Right lung (tissue), 5 donors: ENCODE measurements around the gene CYTH1. TPM values are rescaled to one million over a fixed set of nuclear protein-coding genes. Genes with fewer than 3 reads are reported as not detected.
"Not testable (repeated sequence)": the region's sequence is repeated elsewhere in the genome, so short reads cannot be mapped to it uniquely, and the experiment has no call there.

Source experiments
- DNase-seq, 2 donors: peaks; one replicate each; pipeline ENCODE4 v3.0.0-alpha.2; 2013
- polyA plus RNA-seq, 5 donors: library from polyadenylated mRNA; unstranded; fragments of 120-200 nt; gene quantifications; one replicate each; pipeline versions ENCODE4 v1.2.1 to v1.2.3, GENCODE V29; 2013; ENCODE audit warnings: inconsistent platforms in 1 of 5, low replicate concordance in 1 of 5; ENCODE audit not compliant: insufficient read length in 5 of 5, insufficient read depth in 1 of 5

Gene CYTH1
- polyA plus RNA-seq, 5 donors: 36.4 to 45.8 (median 38.8) TPM

GRCh38 chr17:78789663-78790181 is 7.6 kb upstream of the CYTH1 start:
- peak; percentile 82 to 83 for DNase-seq

DNA sequence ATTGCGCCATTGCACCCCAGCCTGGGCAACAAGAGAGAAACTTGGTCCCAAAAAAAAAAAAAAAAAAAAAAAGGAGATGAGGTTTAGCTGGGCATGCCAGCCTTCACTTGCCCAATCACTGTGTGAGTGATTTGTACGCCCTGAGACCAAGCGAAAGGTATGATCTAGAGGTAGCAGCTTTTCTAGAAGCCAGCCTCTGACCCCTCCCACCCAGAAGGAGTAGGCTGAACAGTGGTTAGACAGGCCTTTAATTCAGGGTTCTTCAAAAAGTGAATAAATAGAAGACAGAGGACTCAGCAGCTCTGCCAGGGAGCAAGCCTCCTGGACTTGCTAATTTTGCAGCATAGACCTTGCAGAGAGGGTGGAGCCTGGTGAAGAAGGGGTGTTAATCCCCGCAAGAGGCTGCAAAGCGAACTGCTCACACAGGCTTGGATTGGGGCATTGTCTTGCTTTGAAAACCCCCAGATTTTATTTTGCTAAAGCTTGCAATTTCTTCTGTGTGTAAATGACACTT is 7.1 kb upstream of the CYTH1 start:
- no peak for DNase-seq

- no peak for DNase-seq
Observed at GRCh38 chr17:78788451-78788850, 6.4 kb upstream of the CYTH1 start.

DNA sequence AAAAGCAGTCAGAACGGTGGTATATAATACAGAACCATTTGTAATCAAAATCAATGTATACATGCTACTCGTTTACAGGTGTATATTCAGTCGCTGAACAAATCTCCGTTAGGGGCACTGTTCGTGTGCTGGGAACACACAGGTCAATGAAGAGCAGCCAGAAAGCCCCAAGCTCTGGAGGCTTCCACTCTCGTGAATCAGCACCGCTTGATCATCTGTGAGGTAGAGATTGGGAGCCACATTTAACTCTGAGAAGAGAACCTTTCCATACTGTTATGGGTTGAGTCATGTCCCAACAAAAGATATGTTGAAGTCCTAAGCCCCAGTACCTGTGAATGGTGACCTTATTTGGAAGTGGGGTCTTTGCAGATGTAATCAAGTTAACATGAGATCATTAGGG is 5.4 kb upstream of the CYTH1 start:
- no peak for DNase-seq

DNA sequence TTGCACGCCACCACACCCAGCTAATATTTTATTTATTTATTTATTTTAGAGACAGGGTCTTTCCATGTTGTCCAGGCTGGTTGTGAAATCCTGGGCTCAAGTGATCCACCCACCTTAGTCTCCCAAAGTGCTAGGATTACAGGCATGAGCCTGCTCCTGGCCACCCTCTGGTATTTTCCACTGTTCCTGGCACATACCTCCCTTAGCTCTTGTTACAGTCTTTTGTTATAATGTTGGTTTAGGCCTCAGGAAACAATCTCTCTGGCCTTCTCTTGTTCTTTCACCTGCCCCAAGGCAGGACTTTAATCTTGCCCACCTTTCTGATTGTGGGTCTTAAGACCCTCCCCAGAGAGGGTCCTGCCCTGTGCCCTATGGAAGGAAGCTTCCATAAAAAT is 3.6 kb upstream of the CYTH1 start:
- no peak for DNase-seq

DNA sequence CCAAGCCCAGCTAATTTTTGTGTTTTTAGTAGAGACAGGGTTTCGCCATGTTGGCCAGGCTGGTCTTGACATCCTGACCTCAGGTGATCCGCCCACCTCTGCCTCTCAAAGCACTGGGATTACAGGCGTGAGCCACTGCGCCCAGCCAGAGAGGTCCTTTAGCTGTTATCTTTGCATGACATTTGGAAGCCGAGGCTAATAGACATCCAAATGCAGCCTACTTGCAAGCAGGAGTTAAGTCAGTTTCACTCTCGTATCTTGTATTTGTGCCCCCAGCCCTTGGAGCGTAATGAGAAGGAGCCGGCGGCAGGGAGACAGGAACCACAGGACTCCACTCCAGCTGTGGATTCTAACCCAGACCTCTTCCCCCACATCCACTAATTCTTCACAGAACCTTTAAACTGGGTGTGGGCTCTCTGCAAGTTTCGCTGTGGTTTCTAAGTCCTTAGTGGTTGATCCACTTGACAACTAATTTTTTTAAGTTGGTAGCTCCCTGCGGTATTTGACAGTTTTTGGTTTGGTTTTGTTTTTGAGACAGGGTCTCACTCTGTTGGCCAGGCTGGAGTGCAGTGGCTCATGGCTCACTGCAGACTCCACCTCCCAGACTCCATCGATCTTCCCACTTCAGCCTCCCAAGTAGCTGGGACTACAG is 3.1 kb upstream of the CYTH1 start:
- DNase-seq: no peak

DNA sequence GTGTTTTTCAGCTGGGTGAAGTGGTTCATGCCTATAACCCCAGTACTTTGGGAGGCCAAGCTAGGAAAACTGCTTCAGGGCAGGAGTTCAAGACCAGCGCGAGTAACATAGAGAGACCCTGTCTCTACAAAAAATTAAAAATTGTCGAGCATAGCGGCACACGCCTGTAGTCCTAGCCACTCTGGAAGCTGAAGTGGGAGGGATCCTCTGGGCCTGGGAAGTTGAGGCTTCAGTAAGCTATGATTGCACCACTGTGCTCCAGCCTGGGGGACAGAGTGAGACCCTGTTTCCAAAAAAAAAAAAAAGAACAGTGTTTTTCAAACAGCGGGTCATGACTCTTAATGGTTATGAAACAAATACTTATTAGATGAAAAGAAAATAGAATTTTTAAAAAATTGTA is 2.3 kb upstream of the CYTH1 start:
- DNase-seq: no peak

DNA sequence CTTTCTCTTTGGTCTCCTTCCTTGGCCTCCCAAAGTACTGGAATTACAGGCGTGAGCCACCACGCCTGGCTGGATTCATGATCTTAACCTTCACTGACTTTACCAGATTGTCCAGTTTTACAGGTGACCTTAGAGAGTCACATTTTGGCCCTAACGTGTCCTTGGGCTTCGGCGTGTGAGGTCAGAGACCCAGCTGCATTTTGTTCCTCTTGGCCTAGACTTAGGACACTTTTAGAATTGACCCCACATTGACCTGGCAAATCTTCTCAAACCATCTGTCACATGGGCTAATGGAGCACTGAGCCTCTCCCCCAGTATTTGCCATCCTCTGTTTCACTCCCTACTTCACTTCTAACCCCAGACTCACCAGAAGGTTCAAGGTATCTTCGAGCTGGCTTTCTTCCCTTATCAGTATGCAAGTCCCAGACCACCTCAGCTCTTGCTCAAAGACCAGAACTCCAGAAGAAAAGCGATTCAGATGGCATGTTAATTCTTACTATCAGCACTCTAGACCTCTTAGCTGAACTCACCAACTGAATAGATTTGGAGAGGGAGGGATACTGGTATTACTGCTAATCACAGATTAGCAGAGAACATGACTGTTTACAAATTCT is 1.7 kb upstream of the CYTH1 start:
- DNase-seq: no peak

GRCh38 chr17:78781104-78781892 is 775 bp downstream of the CYTH1 start:
- DNase-seq: peak in 1 of 2 donors; percentile 40

DNA sequence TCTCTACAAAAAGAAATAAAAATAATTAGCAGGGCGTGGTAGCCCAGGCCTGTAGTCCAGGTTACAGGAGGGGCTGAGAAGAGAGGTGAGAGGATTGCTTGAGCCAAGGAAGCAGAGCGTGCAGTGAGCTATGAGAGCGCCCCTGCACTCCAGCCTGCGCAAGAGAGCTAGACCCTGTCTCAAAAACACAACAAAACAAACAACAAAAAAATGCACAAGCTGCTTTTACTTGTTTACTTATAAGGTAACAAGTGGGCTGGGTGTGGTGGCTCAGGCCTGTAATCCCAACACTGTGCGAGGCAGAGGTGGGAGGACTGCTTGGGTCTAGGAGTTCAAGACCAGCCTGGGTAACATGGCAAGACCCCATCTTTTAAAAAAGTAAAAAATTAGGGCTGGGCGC is 1.7 kb downstream of the CYTH1 start:
- no peak for DNase-seq

DNA sequence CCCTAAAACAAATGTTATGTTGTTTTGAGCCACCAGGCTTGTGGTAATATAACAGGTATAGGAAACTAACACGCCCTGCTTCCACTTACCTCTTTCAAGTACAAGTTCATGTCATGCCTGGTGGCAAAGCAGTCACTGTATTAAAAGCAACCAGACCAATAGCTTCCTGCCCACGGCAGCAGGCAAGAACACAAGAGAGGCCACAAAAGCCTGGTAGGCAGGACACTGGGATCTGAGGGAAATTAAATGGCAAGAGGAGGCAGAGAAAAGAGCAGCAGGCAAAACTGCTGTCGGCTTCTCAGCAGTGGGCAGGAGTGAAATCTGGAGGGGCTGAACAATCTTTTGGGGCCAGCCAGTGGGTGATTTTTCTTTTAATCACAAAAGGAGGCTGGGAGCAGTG is 2.2 kb downstream of the CYTH1 start:
- no peak for DNase-seq

DNA sequence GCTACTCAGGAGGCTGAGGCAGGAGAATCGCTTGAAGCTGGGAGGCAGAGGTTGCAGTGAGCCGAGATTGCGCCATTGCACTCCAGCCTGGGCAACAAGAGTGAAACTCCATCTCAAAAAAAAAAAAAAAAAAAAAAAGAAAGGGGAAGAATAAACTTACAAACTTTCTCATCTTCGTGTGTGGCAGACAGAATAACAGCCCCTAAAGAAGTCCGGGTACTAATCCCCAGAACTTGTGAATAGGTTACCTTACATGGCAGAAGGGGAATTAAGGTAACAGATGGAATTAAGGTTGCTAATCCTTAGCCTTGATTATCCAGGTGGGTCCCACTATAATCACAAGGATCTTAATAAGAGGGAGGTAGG is 2.8 kb downstream of the CYTH1 start:
- not testable (repeated sequence) for DNase-seq

DNA sequence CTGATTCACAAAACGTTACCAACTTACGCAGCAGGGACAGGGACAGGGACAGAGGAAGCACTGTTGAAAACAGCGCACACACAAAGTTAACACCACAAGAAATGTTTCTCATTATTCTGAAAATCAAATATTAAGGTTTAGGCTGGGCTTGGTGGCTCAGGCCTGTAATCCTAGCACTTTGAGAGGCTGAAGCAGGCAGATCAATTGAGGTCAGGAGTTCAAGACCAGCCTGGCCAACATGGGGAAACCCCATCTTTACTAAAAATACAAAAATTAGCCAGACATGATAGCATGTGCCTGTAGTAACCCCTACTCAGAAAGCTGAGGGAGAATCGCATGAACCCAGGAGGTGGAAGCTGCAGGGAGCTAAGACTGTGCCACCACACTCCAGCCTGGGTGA is 4.2 kb downstream of the CYTH1 start:
- DNase-seq: no peak

DNA sequence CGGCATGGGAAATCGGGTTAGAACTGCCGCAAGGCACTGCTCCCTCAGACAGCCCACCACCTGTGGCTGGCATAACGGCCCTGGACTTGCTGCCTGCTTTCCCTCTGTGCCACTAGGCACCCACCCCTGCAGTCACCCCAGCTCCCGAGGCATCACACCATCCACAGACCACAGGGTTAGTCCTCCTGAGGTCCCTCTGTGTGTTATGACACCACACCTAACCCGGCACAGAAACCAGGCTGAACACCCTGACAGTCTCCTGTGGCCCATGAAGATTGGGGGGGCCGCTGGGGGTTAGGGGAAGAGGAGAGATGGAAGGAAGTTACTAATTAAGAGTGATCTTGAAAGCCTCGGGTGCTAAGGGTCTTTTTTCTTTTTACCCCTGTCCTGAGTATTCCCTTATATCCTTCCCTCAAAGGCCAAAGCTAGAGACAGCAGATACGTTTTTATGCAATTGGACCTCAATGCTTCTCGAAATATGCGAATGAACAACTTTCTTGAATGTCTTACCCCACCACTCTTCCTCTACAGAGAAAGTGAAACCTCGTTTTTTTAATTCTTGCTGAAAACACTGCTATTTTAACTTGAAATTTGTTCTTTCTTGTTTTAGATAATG is 7.0 kb downstream of the CYTH1 start:
- DNase-seq: no peak

DNA sequence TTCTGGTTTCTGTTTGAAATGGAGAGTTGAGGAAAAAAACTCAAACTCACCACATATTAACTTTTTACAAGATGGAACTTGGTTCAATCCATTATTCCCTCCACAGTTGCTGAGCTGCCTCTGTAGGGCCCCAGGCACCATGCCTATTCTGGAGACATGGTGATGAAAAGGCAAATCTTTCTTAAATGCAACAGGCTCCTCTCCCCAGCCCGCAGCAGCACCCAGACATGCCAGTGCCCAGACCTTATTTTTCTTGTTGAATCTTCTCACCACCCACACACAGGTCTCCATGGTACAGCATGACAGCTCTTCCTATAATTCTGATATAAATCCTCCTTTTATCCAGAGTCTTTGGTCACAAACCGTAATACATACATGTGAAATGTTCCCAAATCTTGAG is 7.6 kb downstream of the CYTH1 start:
- no peak for DNase-seq

GRCh38 chr17:78771758-78772382 is 10.2 kb downstream of the CYTH1 start:
- no peak for DNase-seq

- DNase-seq: no peak
Observed at GRCh38 chr17:78769196-78769773, 12.8 kb downstream of the CYTH1 start.

DNA sequence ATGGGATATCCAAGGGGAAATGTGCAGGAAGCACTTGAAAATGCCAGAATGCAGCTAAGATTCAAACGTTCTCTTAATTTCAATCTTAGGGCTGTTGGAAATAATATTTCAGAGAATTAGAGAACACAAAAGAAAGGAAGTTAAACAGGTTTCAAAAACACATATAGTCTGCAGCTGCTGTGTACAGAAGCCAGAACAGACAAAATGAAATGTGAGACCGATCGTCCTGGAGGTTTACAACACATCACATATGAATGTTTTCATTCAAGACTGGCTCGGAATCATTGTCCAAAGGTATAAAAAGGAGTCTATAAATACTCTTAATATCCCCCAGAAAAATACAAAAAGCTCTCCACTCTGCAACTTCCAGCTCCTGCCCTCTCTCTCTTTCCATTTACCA is 14.3 kb downstream of the CYTH1 start:
- DNase-seq: no peak

GRCh38 chr17:78766743-78767294 is 15.3 kb downstream of the CYTH1 start:
- DNase-seq: no peak

GRCh38 chr17:78766225-78766624 is 15.8 kb downstream of the CYTH1 start:
- no peak for DNase-seq

- no peak for DNase-seq
Observed at GRCh38 chr17:78765821-78766220, 16.3 kb downstream of the CYTH1 start.
